ENCODE measurements around the gene SFSWAP. TPM values are rescaled to one million over a fixed set of nuclear protein-coding genes. Genes with fewer than 3 reads are reported as not detected.
"Not testable (repeated sequence)": the region's sequence is repeated elsewhere in the genome, so short reads cannot be mapped to it uniquely, and the experiment has no call there.

The SFSWAP gene
- total and polyA plus RNA-seq, 7 experiments from 2014 or later = 16.9 to 120 (median 97.4) TPM

DNA sequence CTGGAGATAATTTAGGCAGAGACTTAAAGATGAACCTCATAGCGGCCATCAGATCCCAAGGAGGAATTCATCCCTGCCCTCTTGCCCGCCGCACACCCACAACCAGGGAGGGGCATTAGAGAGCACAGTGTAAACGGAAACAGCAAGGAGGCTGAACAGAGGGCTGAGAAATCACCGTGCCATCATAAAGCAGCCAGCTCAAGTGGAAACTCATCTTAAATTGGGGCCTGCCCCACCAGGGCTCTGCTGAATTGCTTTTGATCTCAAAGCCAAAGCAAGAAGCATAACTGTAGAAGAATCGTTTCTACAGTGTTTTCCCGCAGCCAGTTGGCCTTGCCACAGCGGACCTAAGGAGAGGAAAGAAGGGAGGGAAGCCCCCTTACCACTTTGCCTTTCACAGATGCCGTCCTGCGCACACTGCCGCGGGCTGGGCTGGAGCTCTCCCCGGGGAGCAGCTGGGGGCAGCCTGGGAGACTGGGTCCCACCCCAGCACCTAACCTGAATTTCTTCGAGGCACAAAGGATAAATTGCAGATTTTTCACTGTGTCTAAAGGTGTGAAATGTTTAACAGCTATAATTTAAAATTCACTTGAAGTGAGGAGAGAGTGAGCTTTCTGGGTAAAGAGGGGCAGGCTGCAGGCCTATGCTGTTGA, 65.5 kb downstream of the SFSWAP start:
- H3K4me3 Mint-ChIP-seq = peak overlapping the region in 2 of 10 donors; percentile 29 to 39
- no peaks in the 10 kb centered on the region for H3K27me3 Mint-ChIP-seq
- peaks cover 6 to 62% (median 9%) of the 10 kb centered on the region in 3 experiments for H3K36me3 ChIP-seq (ENCODE audit: control insufficient read depth in 2 of 3, insufficient read depth in 3 of 3, low read length in 3 of 3)
- peaks cover 4 to 38% (median 12%) of the 10 kb centered on the region in 5 donors for H3K36me3 Mint-ChIP-seq
- no peak overlapping the region for H3K27ac ChIP-seq (ENCODE audit: low read depth, low read length)
- H3K9me3 Mint-ChIP-seq = no peaks in the 10 kb centered on the region
- H3K27me3 ChIP-seq (ENCODE audit: control insufficient read depth in 2 of 2, insufficient read depth in 2 of 2, low read length in 2 of 2) = no peaks in the 10 kb centered on the region
- H3K27ac Mint-ChIP-seq = peak overlapping the region in 6 of 9 donors; percentile 13 to 77 (median 48)
- ChIA-PET POLR2A (no interaction called here), CTCF (no interaction called here)
- H3K4me1 Mint-ChIP-seq = peaks cover 18 to 40% (median 38%) of the 10 kb centered on the region in 7 donors
- peak; percentile 64 for ATAC-seq
- H3K9me3 ChIP-seq (ENCODE audit: control insufficient read depth in 2 of 3, low read length in 3 of 3) = no peaks in the 10 kb centered on the region
- peak in 1 of 9 donors; percentile 7 for DNase-seq
- no peak overlapping the region for H3K4me3 ChIP-seq (ENCODE audit: low read length)
- peaks cover 0 to 4% of the 10 kb centered on the region in 2 donors for H3K4me1 ChIP-seq (ENCODE audit: control insufficient read depth in 2 of 2, insufficient read depth in 2 of 2, low read length in 2 of 2)
- intact Hi-C loops (cut with micrococcal nuclease) = no loop called here

GRCh38 chr12:131777269-131777668, 66.4 kb downstream of the SFSWAP start:
- H3K4me1 Mint-ChIP-seq = peaks cover 14 to 40% (median 35%) of the 10 kb centered on the region in 7 donors
- H3K4me3 ChIP-seq (ENCODE audit: low read length); ATAC-seq; H3K27ac ChIP-seq (ENCODE audit: low read depth, low read length); H3K27me3 Mint-ChIP-seq; POLR2A ChIA-PET; H3K27me3 ChIP-seq (ENCODE audit: control insufficient read depth in 2 of 2, insufficient read depth in 2 of 2, low read length in 2 of 2); H3K9me3 ChIP-seq (ENCODE audit: control insufficient read depth in 2 of 3, low read length in 3 of 3); CTCF ChIA-PET; H3K4me1 ChIP-seq (ENCODE audit: control insufficient read depth in 2 of 2, insufficient read depth in 2 of 2, low read length in 2 of 2); intact Hi-C loops (cut with micrococcal nuclease); H3K4me3 Mint-ChIP-seq; H3K27ac Mint-ChIP-seq; DNase-seq; H3K9me3 Mint-ChIP-seq: not testable (repeated sequence)
- peaks cover 4 to 38% (median 12%) of the 10 kb centered on the region in 5 donors for H3K36me3 Mint-ChIP-seq
- H3K36me3 ChIP-seq (ENCODE audit: control insufficient read depth in 2 of 3, insufficient read depth in 3 of 3, low read length in 3 of 3) = peaks cover 6 to 61% (median 14%) of the 10 kb centered on the region in 3 experiments

GRCh38 chr12:131779027-131779426, 68.1 kb downstream of the SFSWAP start:
- Histone ChIP-seq H3K4me1 (ENCODE audit: control insufficient read depth in 2 of 2, insufficient read depth in 2 of 2, low read length in 2 of 2) (no peaks in the 10 kb centered on the region), H3K4me3 (ENCODE audit: low read length) (no peak overlapping the region), H3K9me3 (ENCODE audit: control insufficient read depth in 2 of 3, low read length in 3 of 3) (no peaks in the 10 kb centered on the region), H3K36me3 (ENCODE audit: control insufficient read depth in 2 of 3, insufficient read depth in 3 of 3, low read length in 3 of 3) (peaks cover 6 to 56% (median 17%) of the 10 kb centered on the region in 3 experiments), H3K27ac (ENCODE audit: low read depth, low read length) (no peak overlapping the region), H3K27me3 (ENCODE audit: control insufficient read depth in 2 of 2, insufficient read depth in 2 of 2, low read length in 2 of 2) (no peaks in the 10 kb centered on the region)
- H3K9me3 Mint-ChIP-seq = no peaks in the 10 kb centered on the region
- ChIA-PET POLR2A (no interaction called here), CTCF (no interaction called here)
- H3K27me3 Mint-ChIP-seq = no peaks in the 10 kb centered on the region
- DNase-seq (no peak), ATAC-seq (no peak)
- H3K36me3 Mint-ChIP-seq = peaks cover 4 to 41% (median 12%) of the 10 kb centered on the region in 5 donors
- H3K27ac Mint-ChIP-seq = peak overlapping the region in 2 of 9 donors; percentile 72 to 83
- intact Hi-C loops (cut with micrococcal nuclease) = no loop called here
- H3K4me3 Mint-ChIP-seq = peak overlapping the region in 1 of 10 donors; percentile 50
- H3K4me1 Mint-ChIP-seq = peaks cover 2 to 24% (median 21%) of the 10 kb centered on the region in 7 donors

GRCh38 chr12:131782061-131782460, 71.2 kb downstream of the SFSWAP start:
- no peaks in the 10 kb centered on the region for H3K4me1 ChIP-seq (ENCODE audit: control insufficient read depth in 2 of 2, insufficient read depth in 2 of 2, low read length in 2 of 2)
- H3K27me3 ChIP-seq (ENCODE audit: control insufficient read depth in 2 of 2, insufficient read depth in 2 of 2, low read length in 2 of 2) = no peaks in the 10 kb centered on the region
- CTCF ChIA-PET = no interaction called here
- no peak overlapping the region for H3K27ac ChIP-seq (ENCODE audit: low read depth, low read length)
- H3K36me3 ChIP-seq (ENCODE audit: control insufficient read depth in 2 of 3, insufficient read depth in 3 of 3, low read length in 3 of 3) = peaks cover 6 to 71% (median 17%) of the 10 kb centered on the region in 3 experiments
- intact Hi-C loops (cut with micrococcal nuclease) = no loop called here
- ATAC-seq = no peak
- POLR2A ChIA-PET = no interaction called here
- peaks cover 0 to 2% (median 0%) of the 10 kb centered on the region in 7 donors for H3K4me1 Mint-ChIP-seq
- no peak overlapping the region for H3K4me3 ChIP-seq (ENCODE audit: low read length)
- DNase-seq = no peak
- H3K4me3 Mint-ChIP-seq = no peak overlapping the region
- H3K27ac Mint-ChIP-seq = peak overlapping the region in 2 of 9 donors; percentile 45 to 52
- no peaks in the 10 kb centered on the region for H3K9me3 ChIP-seq (ENCODE audit: control insufficient read depth in 2 of 3, low read length in 3 of 3)
- peaks cover 4 to 40% (median 17%) of the 10 kb centered on the region in 5 donors for H3K36me3 Mint-ChIP-seq
- H3K27me3 Mint-ChIP-seq = no peaks in the 10 kb centered on the region
- no peaks in the 10 kb centered on the region for H3K9me3 Mint-ChIP-seq

- Mint-ChIP-seq H3K9me3 (no peaks in the 10 kb centered on the region), H3K4me3 (no peak overlapping the region), H3K27ac (peak overlapping the region in 1 of 9 donors; percentile 3), H3K27me3 (no peaks in the 10 kb centered on the region), H3K36me3 (peaks cover 0 to 35% (median 12%) of the 10 kb centered on the region in 5 donors), H3K4me1 (peaks cover 0 to 2% (median 0%) of the 10 kb centered on the region in 7 donors)
- H3K4me3 ChIP-seq (ENCODE audit: low read length) = no peak overlapping the region
- intact Hi-C loops (cut with micrococcal nuclease) = no loop called here
- no peak overlapping the region for H3K27ac ChIP-seq (ENCODE audit: low read depth, low read length)
- DNase-seq (no peak), ATAC-seq (no peak)
- ChIA-PET POLR2A (no interaction called here), CTCF (no interaction called here)
- H3K4me1 ChIP-seq (ENCODE audit: control insufficient read depth in 2 of 2, insufficient read depth in 2 of 2, low read length in 2 of 2) = no peaks in the 10 kb centered on the region
- H3K36me3 ChIP-seq (ENCODE audit: control insufficient read depth in 2 of 3, insufficient read depth in 3 of 3, low read length in 3 of 3) = peaks cover 2 to 74% (median 11%) of the 10 kb centered on the region in 3 experiments
- no peaks in the 10 kb centered on the region for H3K9me3 ChIP-seq (ENCODE audit: control insufficient read depth in 2 of 3, low read length in 3 of 3)
- H3K27me3 ChIP-seq (ENCODE audit: control insufficient read depth in 2 of 2, insufficient read depth in 2 of 2, low read length in 2 of 2) = no peaks in the 10 kb centered on the region
Measured at GRCh38 chr12:131783915-131784541, 73.1 kb downstream of the SFSWAP start.

- no peaks in the 10 kb centered on the region for H3K27me3 Mint-ChIP-seq
- Histone ChIP-seq H3K9me3 (ENCODE audit: control insufficient read depth in 2 of 3, low read length in 3 of 3) (no peaks in the 10 kb centered on the region), H3K4me3 (ENCODE audit: low read length) (no peak overlapping the region), H3K27ac (ENCODE audit: low read depth, low read length) (no peak overlapping the region), H3K27me3 (ENCODE audit: control insufficient read depth in 2 of 2, insufficient read depth in 2 of 2, low read length in 2 of 2) (no peaks in the 10 kb centered on the region), H3K36me3 (ENCODE audit: control insufficient read depth in 2 of 3, insufficient read depth in 3 of 3, low read length in 3 of 3) (peaks cover 3 to 75% (median 11%) of the 10 kb centered on the region in 3 experiments), H3K4me1 (ENCODE audit: control insufficient read depth in 2 of 2, insufficient read depth in 2 of 2, low read length in 2 of 2) (no peaks in the 10 kb centered on the region)
- intact Hi-C loops (cut with micrococcal nuclease) = no loop called here
- POLR2A ChIA-PET = no interaction called here
- ATAC-seq = no peak
- H3K27ac Mint-ChIP-seq = peak overlapping the region in 2 of 9 donors; percentile 38 to 62
- no peak for DNase-seq
- H3K4me3 Mint-ChIP-seq = no peak overlapping the region
- H3K4me1 Mint-ChIP-seq = peaks cover 0 to 2% (median 0%) of the 10 kb centered on the region in 7 donors
- H3K36me3 Mint-ChIP-seq = peaks cover 4 to 39% (median 11%) of the 10 kb centered on the region in 5 donors
- no peaks in the 10 kb centered on the region for H3K9me3 Mint-ChIP-seq
- CTCF ChIA-PET = no interaction called here
Measured at GRCh38 chr12:131784909-131785762, 74.2 kb downstream of the SFSWAP start.

All from naive thymus-derived CD4-positive, alpha-beta T cell (primary cell).